H1 (cell line): ENCODE data around the gene SMOC2.

Source experiments
- EP300 ChIP-seq, 2 experiments: IDR thresholded peaks; 1 replicate in 1 of 2; 2 replicates in 1 of 2; pipeline ENCODE4 v1.6.1; 2011 to 2012; ENCODE audit warnings: low read depth in 2 of 2, low read length in 2 of 2, mild to moderate bottlenecking in 2 of 2, borderline replicate concordance in 1 of 2, inconsistent platforms in 1 of 2, moderate library complexity in 1 of 2
- KDM1A ChIP-seq: fragments of 200-600, 300-600 bp; sonication (generic); IDR thresholded peaks from 2 replicates; pipeline ENCODE4 v1.7.1; 2016; ENCODE audit warnings: mild to moderate bottlenecking, low read length, borderline replicate concordance
- POLR2A ChIP-seq, 2 experiments: IDR thresholded peaks; 1 replicate in 1 of 2; 2 replicates in 1 of 2; pipeline ENCODE4 v1.6.1; 2011; ENCODE audit warnings: low read depth in 2 of 2, low read length in 2 of 2, mild to moderate bottlenecking in 2 of 2; ENCODE audit errors: control extremely low read depth in 1 of 2
- TAF1 ChIP-seq: IDR thresholded peaks from 2 replicates; pipeline ENCODE4 v1.6.1; 2011; ENCODE audit warnings: mild to moderate bottlenecking, low read depth, low read length
- TF ChIP-seq, protein P1 (sequence below): fragments of 300-600 bp; sonication (generic); IDR thresholded peaks from 2 replicates; pipeline ENCODE4 v1.7.1; 2012; ENCODE audit warnings: low read length, moderate library complexity, mild to moderate bottlenecking, inconsistent platforms; ENCODE audit not compliant: insufficient replicate concordance

GRCh38 chr6:168647271-168647670 lies 206.3 kb downstream of the SMOC2 start:
- TF ChIP-seq, protein P1, sequence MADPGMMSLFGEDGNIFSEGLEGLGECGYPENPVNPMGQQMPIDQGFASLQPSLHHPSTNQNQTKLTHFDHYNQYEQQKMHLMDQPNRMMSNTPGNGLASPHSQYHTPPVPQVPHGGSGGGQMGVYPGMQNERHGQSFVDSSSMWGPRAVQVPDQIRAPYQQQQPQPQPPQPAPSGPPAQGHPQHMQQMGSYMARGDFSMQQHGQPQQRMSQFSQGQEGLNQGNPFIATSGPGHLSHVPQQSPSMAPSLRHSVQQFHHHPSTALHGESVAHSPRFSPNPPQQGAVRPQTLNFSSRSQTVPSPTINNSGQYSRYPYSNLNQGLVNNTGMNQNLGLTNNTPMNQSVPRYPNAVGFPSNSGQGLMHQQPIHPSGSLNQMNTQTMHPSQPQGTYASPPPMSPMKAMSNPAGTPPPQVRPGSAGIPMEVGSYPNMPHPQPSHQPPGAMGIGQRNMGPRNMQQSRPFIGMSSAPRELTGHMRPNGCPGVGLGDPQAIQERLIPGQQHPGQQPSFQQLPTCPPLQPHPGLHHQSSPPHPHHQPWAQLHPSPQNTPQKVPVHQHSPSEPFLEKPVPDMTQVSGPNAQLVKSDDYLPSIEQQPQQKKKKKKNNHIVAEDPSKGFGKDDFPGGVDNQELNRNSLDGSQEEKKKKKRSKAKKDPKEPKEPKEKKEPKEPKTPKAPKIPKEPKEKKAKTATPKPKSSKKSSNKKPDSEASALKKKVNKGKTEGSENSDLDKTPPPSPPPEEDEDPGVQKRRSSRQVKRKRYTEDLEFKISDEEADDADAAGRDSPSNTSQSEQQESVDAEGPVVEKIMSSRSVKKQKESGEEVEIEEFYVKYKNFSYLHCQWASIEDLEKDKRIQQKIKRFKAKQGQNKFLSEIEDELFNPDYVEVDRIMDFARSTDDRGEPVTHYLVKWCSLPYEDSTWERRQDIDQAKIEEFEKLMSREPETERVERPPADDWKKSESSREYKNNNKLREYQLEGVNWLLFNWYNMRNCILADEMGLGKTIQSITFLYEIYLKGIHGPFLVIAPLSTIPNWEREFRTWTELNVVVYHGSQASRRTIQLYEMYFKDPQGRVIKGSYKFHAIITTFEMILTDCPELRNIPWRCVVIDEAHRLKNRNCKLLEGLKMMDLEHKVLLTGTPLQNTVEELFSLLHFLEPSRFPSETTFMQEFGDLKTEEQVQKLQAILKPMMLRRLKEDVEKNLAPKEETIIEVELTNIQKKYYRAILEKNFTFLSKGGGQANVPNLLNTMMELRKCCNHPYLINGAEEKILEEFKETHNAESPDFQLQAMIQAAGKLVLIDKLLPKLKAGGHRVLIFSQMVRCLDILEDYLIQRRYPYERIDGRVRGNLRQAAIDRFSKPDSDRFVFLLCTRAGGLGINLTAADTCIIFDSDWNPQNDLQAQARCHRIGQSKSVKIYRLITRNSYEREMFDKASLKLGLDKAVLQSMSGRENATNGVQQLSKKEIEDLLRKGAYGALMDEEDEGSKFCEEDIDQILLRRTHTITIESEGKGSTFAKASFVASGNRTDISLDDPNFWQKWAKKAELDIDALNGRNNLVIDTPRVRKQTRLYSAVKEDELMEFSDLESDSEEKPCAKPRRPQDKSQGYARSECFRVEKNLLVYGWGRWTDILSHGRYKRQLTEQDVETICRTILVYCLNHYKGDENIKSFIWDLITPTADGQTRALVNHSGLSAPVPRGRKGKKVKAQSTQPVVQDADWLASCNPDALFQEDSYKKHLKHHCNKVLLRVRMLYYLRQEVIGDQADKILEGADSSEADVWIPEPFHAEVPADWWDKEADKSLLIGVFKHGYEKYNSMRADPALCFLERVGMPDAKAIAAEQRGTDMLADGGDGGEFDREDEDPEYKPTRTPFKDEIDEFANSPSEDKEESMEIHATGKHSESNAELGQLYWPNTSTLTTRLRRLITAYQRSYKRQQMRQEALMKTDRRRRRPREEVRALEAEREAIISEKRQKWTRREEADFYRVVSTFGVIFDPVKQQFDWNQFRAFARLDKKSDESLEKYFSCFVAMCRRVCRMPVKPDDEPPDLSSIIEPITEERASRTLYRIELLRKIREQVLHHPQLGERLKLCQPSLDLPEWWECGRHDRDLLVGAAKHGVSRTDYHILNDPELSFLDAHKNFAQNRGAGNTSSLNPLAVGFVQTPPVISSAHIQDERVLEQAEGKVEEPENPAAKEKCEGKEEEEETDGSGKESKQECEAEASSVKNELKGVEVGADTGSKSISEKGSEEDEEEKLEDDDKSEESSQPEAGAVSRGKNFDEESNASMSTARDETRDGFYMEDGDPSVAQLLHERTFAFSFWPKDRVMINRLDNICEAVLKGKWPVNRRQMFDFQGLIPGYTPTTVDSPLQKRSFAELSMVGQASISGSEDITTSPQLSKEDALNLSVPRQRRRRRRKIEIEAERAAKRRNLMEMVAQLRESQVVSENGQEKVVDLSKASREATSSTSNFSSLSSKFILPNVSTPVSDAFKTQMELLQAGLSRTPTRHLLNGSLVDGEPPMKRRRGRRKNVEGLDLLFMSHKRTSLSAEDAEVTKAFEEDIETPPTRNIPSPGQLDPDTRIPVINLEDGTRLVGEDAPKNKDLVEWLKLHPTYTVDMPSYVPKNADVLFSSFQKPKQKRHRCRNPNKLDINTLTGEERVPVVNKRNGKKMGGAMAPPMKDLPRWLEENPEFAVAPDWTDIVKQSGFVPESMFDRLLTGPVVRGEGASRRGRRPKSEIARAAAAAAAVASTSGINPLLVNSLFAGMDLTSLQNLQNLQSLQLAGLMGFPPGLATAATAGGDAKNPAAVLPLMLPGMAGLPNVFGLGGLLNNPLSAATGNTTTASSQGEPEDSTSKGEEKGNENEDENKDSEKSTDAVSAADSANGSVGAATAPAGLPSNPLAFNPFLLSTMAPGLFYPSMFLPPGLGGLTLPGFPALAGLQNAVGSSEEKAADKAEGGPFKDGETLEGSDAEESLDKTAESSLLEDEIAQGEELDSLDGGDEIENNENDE = no peak
- TF ChIP-seq TAF1 (no peak), EP300 (IDR thresholded peaks at IDR 0.05; ENCODE audit: borderline replicate concordance in 1 of 2, low read depth in 2 of 2, low read length in 2 of 2) (no peak), KDM1A (no peak), POLR2A (IDR thresholded peaks at IDR 0.05; ENCODE audit: control extremely low read depth in 1 of 2, low read depth in 2 of 2, low read length in 2 of 2) (no peak)
